Osteocyte (in vitro differentiated cells): ENCODE measurements around the gene ECSIT. TPM values are rescaled to one million over a fixed set of nuclear protein-coding genes. Genes with fewer than 3 reads are reported as not detected.
"Not testable (repeated sequence)": the region's sequence is repeated elsewhere in the genome, so short reads cannot be mapped to it uniquely, and the experiment has no call there.

Source experiments
- DNase-seq: peaks from one replicate; pipeline ENCODE4 v3.0.0; 2021; ENCODE audit warnings: mixed read lengths; ENCODE audit not compliant: unreplicated experiment; ENCODE audit errors: extremely low spot score
- H3K27ac Mint-ChIP-seq: one replicate; pipeline ENCODE4 v1.8.0; 2021; ENCODE audit warnings: mild to moderate bottlenecking, mixed read lengths; ENCODE audit not compliant: unreplicated experiment
- H3K27me3 Mint-ChIP-seq: one replicate; pipeline ENCODE4 v1.8.0; 2021; ENCODE audit warnings: mixed read lengths; ENCODE audit not compliant: unreplicated experiment
- H3K36me3 Mint-ChIP-seq: one replicate; pipeline ENCODE4 v1.8.0; 2021; ENCODE audit warnings: mixed read lengths; ENCODE audit not compliant: unreplicated experiment
- H3K4me1 Mint-ChIP-seq: one replicate; pipeline ENCODE4 v1.8.0; 2021; ENCODE audit warnings: mixed read lengths; ENCODE audit not compliant: unreplicated experiment
- H3K4me3 Mint-ChIP-seq: one replicate; pipeline ENCODE4 v1.8.0; 2021; ENCODE audit warnings: mild to moderate bottlenecking, moderate library complexity, mixed read lengths; ENCODE audit not compliant: unreplicated experiment
- H3K9me3 Mint-ChIP-seq: one replicate; pipeline ENCODE4 v1.8.0; 2021; ENCODE audit warnings: mixed read lengths; ENCODE audit not compliant: unreplicated experiment
- CTCF ChIP-seq: fragments of 200-600 bp; sonication (generic); IDR thresholded peaks from 2 replicates; pipeline ENCODE4 v1.5.0; 2021; ENCODE audit warnings: antibody characterized with exemption, mild to moderate bottlenecking, moderate library complexity
- total RNA-seq: library from RNA; stranded (reverse); gene quantifications from 2 replicates; pipeline ENCODE4 v1.2.1, GENCODE V29; 2021

Gene ECSIT
- total RNA-seq, 1 donor from 2014 or later = 30.0 TPM

GRCh38 chr19:11465600-11465999 lies 63.3 kb downstream of the ECSIT start:
- Mint-ChIP-seq H3K36me3 (no peaks in the 10 kb centered on the region), H3K4me3 (no peak overlapping the region), H3K9me3 (no peaks in the 10 kb centered on the region), H3K4me1 (no peaks in the 10 kb centered on the region), H3K27me3 (no peaks in the 10 kb centered on the region), H3K27ac (no peak overlapping the region)
- TF ChIP-seq CTCF = no peak
- DNase-seq = no peak

GRCh38 chr19:11464333-11465265 lies 64.3 kb downstream of the ECSIT start:
- H3K27ac Mint-ChIP-seq = no peak overlapping the region
- no peak overlapping the region for H3K4me3 Mint-ChIP-seq
- no peak for TF ChIP-seq CTCF
- H3K9me3 Mint-ChIP-seq = no peaks in the 10 kb centered on the region
- no peaks in the 10 kb centered on the region for H3K36me3 Mint-ChIP-seq
- no peaks in the 10 kb centered on the region for H3K27me3 Mint-ChIP-seq
- no peak for DNase-seq
- H3K4me1 Mint-ChIP-seq = no peaks in the 10 kb centered on the region

GRCh38 chr19:11463391-11463790 lies 65.5 kb downstream of the ECSIT start:
- no peak for DNase-seq
- H3K4me1 Mint-ChIP-seq = no peaks in the 10 kb centered on the region
- H3K27me3 Mint-ChIP-seq = no peaks in the 10 kb centered on the region
- no peaks in the 10 kb centered on the region for H3K9me3 Mint-ChIP-seq
- H3K4me3 Mint-ChIP-seq = no peak overlapping the region
- H3K27ac Mint-ChIP-seq = no peak overlapping the region
- no peak for TF ChIP-seq CTCF
- H3K36me3 Mint-ChIP-seq = no peaks in the 10 kb centered on the region

- Mint-ChIP-seq H3K4me1 (no peaks in the 10 kb centered on the region), H3K9me3 (no peaks in the 10 kb centered on the region), H3K27ac (no peak overlapping the region), H3K27me3 (no peaks in the 10 kb centered on the region), H3K36me3 (no peaks in the 10 kb centered on the region), H3K4me3 (no peak overlapping the region)
- TF ChIP-seq CTCF = no peak
- no peak for DNase-seq
These were observed 67.5 kb downstream of the ECSIT start for GRCh38 chr19:11461453-11461852.

- Mint-ChIP-seq H3K27me3 (no peaks in the 10 kb centered on the region), H3K4me1 (no peaks in the 10 kb centered on the region), H3K36me3 (no peaks in the 10 kb centered on the region), H3K9me3 (no peaks in the 10 kb centered on the region), H3K4me3 (no peak overlapping the region), H3K27ac (no peak overlapping the region)
- no peak for DNase-seq
- TF ChIP-seq CTCF = peak; percentile 30
These were observed 68.7 kb downstream of the ECSIT start for GRCh38 chr19:11460207-11460606.

GRCh38 chr19:11458912-11459311 lies 70.0 kb downstream of the ECSIT start:
- H3K9me3 Mint-ChIP-seq, H3K4me3 Mint-ChIP-seq, H3K27me3 Mint-ChIP-seq, DNase-seq, H3K36me3 Mint-ChIP-seq, H3K27ac Mint-ChIP-seq, H3K4me1 Mint-ChIP-seq: not testable (repeated sequence)
